ENCODE measurements around the gene DENND6B. TPM values are rescaled to one million over a fixed set of nuclear protein-coding genes. Genes with fewer than 3 reads are reported as not detected.

DENND6B gene
- polyA plus RNA-seq, 1 donor from 2014 or later = 51.0 TPM

DNA sequence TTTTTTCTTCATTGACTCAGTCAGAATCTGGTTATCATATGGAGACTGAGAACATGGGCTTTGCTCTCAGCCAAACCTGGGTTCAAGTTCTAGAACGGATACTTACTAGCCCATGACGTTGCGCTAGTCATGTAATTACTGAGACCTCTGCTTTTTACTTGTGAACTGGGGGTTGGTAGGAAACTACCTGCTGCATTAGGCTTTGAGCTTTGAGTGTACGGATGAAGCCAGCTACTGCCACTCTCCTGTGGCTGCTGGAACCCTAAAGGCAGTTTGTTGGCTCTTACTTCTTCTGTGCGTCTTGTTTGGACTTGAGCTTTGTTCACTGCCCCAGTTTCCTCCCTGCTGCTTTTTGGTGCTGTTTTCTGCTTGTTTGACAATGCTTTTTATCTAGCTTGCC lies 34.4 kb upstream of the DENND6B start:
- H4K20me1 ChIP-seq (ENCODE audit: insufficient read depth) = no peaks in the 10 kb centered on the region
- TF ChIP-seq, protein P1, sequence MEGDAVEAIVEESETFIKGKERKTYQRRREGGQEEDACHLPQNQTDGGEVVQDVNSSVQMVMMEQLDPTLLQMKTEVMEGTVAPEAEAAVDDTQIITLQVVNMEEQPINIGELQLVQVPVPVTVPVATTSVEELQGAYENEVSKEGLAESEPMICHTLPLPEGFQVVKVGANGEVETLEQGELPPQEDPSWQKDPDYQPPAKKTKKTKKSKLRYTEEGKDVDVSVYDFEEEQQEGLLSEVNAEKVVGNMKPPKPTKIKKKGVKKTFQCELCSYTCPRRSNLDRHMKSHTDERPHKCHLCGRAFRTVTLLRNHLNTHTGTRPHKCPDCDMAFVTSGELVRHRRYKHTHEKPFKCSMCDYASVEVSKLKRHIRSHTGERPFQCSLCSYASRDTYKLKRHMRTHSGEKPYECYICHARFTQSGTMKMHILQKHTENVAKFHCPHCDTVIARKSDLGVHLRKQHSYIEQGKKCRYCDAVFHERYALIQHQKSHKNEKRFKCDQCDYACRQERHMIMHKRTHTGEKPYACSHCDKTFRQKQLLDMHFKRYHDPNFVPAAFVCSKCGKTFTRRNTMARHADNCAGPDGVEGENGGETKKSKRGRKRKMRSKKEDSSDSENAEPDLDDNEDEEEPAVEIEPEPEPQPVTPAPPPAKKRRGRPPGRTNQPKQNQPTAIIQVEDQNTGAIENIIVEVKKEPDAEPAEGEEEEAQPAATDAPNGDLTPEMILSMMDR (IDR thresholded peaks at IDR 0.05; ENCODE audit: poor library complexity, severe bottlenecking) = no peak
- TF ChIP-seq MXI1 (conservative IDR thresholded peaks at IDR 0.05; ENCODE audit: poor library complexity, severe bottlenecking) = no peak
- no peak for TF ChIP-seq EZH2 (IDR thresholded peaks at IDR 0.05; ENCODE audit: borderline replicate concordance, insufficient read depth, low read length, poor library complexity, severe bottlenecking)
- no peak for TF ChIP-seq SMC3 (conservative IDR thresholded peaks at IDR 0.05; ENCODE audit: poor library complexity)
- TF ChIP-seq RAD21 (conservative IDR thresholded peaks at IDR 0.05) = no peak
- TF ChIP-seq TAF1 (IDR thresholded peaks at IDR 0.05; ENCODE audit: low read depth) = no peak
- TF ChIP-seq EP300 (conservative IDR thresholded peaks at IDR 0.05; ENCODE audit: poor library complexity, severe bottlenecking) = no peak
- TF ChIP-seq, protein P2, sequence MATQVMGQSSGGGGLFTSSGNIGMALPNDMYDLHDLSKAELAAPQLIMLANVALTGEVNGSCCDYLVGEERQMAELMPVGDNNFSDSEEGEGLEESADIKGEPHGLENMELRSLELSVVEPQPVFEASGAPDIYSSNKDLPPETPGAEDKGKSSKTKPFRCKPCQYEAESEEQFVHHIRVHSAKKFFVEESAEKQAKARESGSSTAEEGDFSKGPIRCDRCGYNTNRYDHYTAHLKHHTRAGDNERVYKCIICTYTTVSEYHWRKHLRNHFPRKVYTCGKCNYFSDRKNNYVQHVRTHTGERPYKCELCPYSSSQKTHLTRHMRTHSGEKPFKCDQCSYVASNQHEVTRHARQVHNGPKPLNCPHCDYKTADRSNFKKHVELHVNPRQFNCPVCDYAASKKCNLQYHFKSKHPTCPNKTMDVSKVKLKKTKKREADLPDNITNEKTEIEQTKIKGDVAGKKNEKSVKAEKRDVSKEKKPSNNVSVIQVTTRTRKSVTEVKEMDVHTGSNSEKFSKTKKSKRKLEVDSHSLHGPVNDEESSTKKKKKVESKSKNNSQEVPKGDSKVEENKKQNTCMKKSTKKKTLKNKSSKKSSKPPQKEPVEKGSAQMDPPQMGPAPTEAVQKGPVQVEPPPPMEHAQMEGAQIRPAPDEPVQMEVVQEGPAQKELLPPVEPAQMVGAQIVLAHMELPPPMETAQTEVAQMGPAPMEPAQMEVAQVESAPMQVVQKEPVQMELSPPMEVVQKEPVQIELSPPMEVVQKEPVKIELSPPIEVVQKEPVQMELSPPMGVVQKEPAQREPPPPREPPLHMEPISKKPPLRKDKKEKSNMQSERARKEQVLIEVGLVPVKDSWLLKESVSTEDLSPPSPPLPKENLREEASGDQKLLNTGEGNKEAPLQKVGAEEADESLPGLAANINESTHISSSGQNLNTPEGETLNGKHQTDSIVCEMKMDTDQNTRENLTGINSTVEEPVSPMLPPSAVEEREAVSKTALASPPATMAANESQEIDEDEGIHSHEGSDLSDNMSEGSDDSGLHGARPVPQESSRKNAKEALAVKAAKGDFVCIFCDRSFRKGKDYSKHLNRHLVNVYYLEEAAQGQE (IDR thresholded peaks at IDR 0.05; ENCODE audit: borderline replicate concordance) = no peak
- TF ChIP-seq POLR2AphosphoS5 (IDR thresholded peaks at IDR 0.05) = no peak

DNA sequence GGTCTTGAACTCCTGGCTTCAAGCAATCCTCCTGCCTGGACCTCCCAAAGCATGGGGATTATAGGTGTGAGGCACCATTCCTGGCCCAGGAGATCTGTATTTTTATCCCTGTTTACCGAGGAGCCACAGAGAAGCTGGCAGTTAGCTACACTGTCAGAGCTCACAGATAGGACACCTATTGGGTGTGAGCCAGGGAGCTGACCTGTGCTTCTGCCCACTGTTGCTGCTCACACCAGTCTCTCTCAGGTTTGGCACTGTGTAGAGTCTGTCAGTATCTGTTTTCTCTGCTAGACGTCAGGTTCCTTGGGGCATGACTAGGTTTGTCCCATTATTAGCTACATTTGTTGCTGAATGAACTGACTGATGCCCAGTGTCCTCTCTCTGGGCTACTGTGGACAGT lies 33.8 kb upstream of the DENND6B start:
- no peaks in the 10 kb centered on the region for H4K20me1 ChIP-seq (ENCODE audit: insufficient read depth)
- H2AFZ ChIP-seq (ENCODE audit: low read depth, low read length) = no peak overlapping the region
- no peak overlapping the region for H3K4me3 ChIP-seq (ENCODE audit: low read length)
- H3K9ac ChIP-seq (ENCODE audit: low read length) = no peak overlapping the region
- no peak overlapping the region for H3K27ac ChIP-seq (ENCODE audit: low read length)
- H3K9me3 ChIP-seq (ENCODE audit: low read length) = no peaks in the 10 kb centered on the region
- no peaks in the 10 kb centered on the region for H3K36me3 ChIP-seq (ENCODE audit: insufficient read depth, low read length)
- no peak overlapping the region for H3K4me2 ChIP-seq (ENCODE audit: low read length)
- TF ChIP-seq RAD21 (conservative IDR thresholded peaks at IDR 0.05) (no peak), TAF1 (IDR thresholded peaks at IDR 0.05; ENCODE audit: low read depth) (no peak)
- no peaks in the 10 kb centered on the region for H3F3A ChIP-seq (ENCODE audit: insufficient read depth, low read length, poor library complexity, severe bottlenecking)
- H3K79me2 ChIP-seq (replicated peaks; ENCODE audit: insufficient read depth, low read length) = peaks cover 60% of the 10 kb centered on the region
- no peaks in the 10 kb centered on the region for H3K9me2 ChIP-seq (ENCODE audit: insufficient read depth, low read length)
- no peaks in the 10 kb centered on the region for H3K27me3 ChIP-seq (ENCODE audit: insufficient read depth, low read depth, low read length)

More for the DNA sequence above, 34.4 kb upstream of the DENND6B start:
- Histone ChIP-seq H3K4me3 (ENCODE audit: low read length) (no peak overlapping the region), H3K9ac (ENCODE audit: low read length) (no peak overlapping the region), H3F3A (ENCODE audit: insufficient read depth, low read length, poor library complexity, severe bottlenecking) (no peaks in the 10 kb centered on the region), H3K9me2 (ENCODE audit: insufficient read depth, low read length) (no peaks in the 10 kb centered on the region), H3K4me2 (ENCODE audit: low read length) (no peak overlapping the region), H3K9me3 (ENCODE audit: low read length) (no peaks in the 10 kb centered on the region), H3K79me2 (replicated peaks; ENCODE audit: insufficient read depth, low read length) (peaks cover 65% of the 10 kb centered on the region), H2AFZ (ENCODE audit: low read depth, low read length) (no peak overlapping the region), H3K27me3 (ENCODE audit: insufficient read depth, low read depth, low read length) (no peaks in the 10 kb centered on the region), H3K27ac (ENCODE audit: low read length) (no peak overlapping the region), H3K36me3 (ENCODE audit: insufficient read depth, low read length) (no peaks in the 10 kb centered on the region)

DNA sequence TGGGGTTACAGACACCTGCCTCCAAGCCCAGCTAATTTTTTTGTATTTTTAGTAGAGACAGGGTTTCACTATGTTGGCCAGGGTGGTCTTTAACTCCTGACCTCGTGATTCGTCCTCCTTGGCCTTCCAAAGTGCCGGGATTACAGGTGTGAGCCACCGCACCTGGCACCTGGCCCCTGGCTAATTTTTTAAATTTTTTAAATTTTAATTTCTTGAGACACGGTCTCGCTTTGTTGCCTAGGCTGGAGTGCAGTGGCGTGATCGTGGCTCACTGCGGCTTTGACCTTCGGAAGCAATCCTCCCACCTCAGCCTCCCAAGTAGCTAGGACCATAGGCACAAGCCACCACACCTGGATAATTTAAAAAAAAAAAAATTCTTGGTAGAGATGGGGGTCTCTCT lies 30.9 kb upstream of the DENND6B start:
- Histone ChIP-seq H3K27me3 (ENCODE audit: insufficient read depth, low read depth, low read length) (no peaks in the 10 kb centered on the region), H3K4me3 (ENCODE audit: low read length) (no peak overlapping the region), H3K79me2 (replicated peaks; ENCODE audit: insufficient read depth, low read length) (peaks cover 57% of the 10 kb centered on the region), H3K9me3 (ENCODE audit: low read length) (no peaks in the 10 kb centered on the region), H3F3A (ENCODE audit: insufficient read depth, low read length, poor library complexity, severe bottlenecking) (no peaks in the 10 kb centered on the region), H4K20me1 (ENCODE audit: insufficient read depth) (no peaks in the 10 kb centered on the region), H3K27ac (ENCODE audit: low read length) (no peak overlapping the region), H3K4me2 (ENCODE audit: low read length) (no peak overlapping the region), H2AFZ (ENCODE audit: low read depth, low read length) (no peak overlapping the region), H3K36me3 (ENCODE audit: insufficient read depth, low read length) (no peaks in the 10 kb centered on the region), H3K9ac (ENCODE audit: low read length) (no peak overlapping the region), H3K9me2 (ENCODE audit: insufficient read depth, low read length) (no peaks in the 10 kb centered on the region)
- TF ChIP-seq, protein P2 (IDR thresholded peaks at IDR 0.05; ENCODE audit: borderline replicate concordance) = no peak
- TF ChIP-seq, protein P1 (IDR thresholded peaks at IDR 0.05; ENCODE audit: poor library complexity, severe bottlenecking) = no peak
- TF ChIP-seq MXI1 (conservative IDR thresholded peaks at IDR 0.05; ENCODE audit: poor library complexity, severe bottlenecking) = no peak
- TF ChIP-seq TAF1 (IDR thresholded peaks at IDR 0.05; ENCODE audit: low read depth) = no peak
